Measurements from ENCODE around the gene NEGR1. TPM values are rescaled to one million over a fixed set of nuclear protein-coding genes. Genes with fewer than 3 reads are reported as not detected.

The NEGR1 gene
- total RNA-seq, 4 donors from 2014 or later, result 4.6 to 5.7 (median 5.0) TPM

DNA sequence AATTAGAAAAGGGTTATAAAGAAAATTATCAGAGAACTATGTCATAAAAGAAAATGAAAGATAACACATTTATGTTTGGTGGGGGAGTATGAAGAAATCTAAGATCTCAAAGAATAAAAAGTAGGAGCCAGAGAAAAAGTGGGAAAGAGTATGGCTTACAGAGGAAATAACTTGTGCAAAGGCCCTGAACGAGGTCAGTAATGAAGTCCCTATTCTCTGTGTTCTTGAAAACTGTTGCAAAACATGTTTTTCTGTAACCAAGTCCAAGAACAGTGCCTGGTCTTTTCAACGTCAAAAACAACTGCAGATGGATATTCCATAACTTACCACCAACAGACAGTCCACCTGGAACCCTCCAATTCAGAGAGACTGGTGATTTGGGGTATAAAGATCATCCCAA lies 188.1 kb downstream of the NEGR1 start:
- ATAC-seq (peak; percentile 26 to 60), DNase-seq (no peak)
- no peaks in the 10 kb centered on the region for H3K36me3 ChIP-seq
- H3K27me3 ChIP-seq, result no peaks in the 10 kb centered on the region
- in situ Hi-C loops (cut with MboI; ENCODE audit: low sequenced_read_pairs in 4 of 4) (no loop called here), intact Hi-C loops (cut with DNase I; ENCODE audit: low total_unique reads) (no loop called here)
- TF ChIP-seq, protein P1, sequence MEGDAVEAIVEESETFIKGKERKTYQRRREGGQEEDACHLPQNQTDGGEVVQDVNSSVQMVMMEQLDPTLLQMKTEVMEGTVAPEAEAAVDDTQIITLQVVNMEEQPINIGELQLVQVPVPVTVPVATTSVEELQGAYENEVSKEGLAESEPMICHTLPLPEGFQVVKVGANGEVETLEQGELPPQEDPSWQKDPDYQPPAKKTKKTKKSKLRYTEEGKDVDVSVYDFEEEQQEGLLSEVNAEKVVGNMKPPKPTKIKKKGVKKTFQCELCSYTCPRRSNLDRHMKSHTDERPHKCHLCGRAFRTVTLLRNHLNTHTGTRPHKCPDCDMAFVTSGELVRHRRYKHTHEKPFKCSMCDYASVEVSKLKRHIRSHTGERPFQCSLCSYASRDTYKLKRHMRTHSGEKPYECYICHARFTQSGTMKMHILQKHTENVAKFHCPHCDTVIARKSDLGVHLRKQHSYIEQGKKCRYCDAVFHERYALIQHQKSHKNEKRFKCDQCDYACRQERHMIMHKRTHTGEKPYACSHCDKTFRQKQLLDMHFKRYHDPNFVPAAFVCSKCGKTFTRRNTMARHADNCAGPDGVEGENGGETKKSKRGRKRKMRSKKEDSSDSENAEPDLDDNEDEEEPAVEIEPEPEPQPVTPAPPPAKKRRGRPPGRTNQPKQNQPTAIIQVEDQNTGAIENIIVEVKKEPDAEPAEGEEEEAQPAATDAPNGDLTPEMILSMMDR (IDR thresholded peaks at IDR 0.05 in 4 of 5, conservative IDR thresholded peaks at IDR 0.05 in 1 of 5), result no peak
- TF ChIP-seq POLR2A (IDR thresholded peaks at IDR 0.05), result no peak
- H3K4me3 ChIP-seq, result no peak overlapping the region
- H3K4me1 ChIP-seq, result no peaks in the 10 kb centered on the region
- H3K27ac ChIP-seq, result peak overlapping the region in 1 of 4 donors; percentile 5
- H3K9me3 ChIP-seq, result no peaks in the 10 kb centered on the region

DNA sequence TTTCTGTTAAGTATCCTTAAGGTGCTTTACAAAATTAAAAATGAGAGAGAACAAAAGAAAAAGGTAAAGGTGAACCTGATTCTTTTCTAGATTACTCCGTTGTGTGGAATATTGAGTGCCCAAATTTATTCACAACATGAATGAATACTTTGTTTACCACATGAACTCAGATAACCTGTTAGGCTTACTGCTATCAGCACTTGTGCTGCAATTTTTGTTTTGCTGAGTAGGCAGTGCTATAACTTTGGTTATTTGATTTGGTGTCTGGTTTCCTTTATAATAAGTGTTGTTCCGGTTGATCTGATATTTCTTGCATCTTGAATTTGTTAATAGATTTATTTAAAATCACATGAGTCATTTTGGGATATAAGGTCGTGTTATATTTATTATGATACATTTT lies 195.9 kb downstream of the NEGR1 start:
- H3K27me3 ChIP-seq, result no peaks in the 10 kb centered on the region
- intact Hi-C loops (cut with DNase I; ENCODE audit: low total_unique reads), result no loop called here
- no peak overlapping the region for H3K4me3 ChIP-seq
- no peak for DNase-seq
- no peak for TF ChIP-seq POLR2A (IDR thresholded peaks at IDR 0.05)
- TF ChIP-seq, protein P1 (IDR thresholded peaks at IDR 0.05 in 4 of 5, conservative IDR thresholded peaks at IDR 0.05 in 1 of 5), result no peak
- no peaks in the 10 kb centered on the region for H3K4me1 ChIP-seq
- ATAC-seq, result no peak
- no peaks in the 10 kb centered on the region for H3K9me3 ChIP-seq
- in situ Hi-C loops (cut with MboI; ENCODE audit: low sequenced_read_pairs in 4 of 4), result no loop called here
- H3K36me3 ChIP-seq, result no peaks in the 10 kb centered on the region
- H3K27ac ChIP-seq, result no peak overlapping the region

DNA sequence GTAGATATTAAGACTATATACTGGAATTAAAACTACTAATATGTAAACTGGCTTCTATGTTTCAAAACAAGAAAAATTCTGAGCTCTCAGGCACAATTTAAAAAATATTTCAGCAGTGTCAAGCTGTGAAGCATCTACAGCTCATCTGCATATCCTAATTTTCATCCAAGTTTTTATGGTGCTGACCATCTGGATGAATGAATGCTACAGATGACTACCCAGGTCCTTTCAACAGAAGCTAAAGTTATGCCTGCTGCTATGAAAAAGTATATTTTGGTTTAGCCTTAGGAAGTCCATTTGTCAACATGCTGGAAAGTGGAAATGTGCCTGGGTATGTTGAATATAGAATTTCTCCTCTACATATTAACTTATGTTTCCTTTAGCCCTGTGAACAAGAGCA lies 206.9 kb downstream of the NEGR1 start:
- ATAC-seq (no peak), DNase-seq (no peak)
- in situ Hi-C loops (cut with MboI; ENCODE audit: low sequenced_read_pairs in 4 of 4), result no loop called here
- no peak for TF ChIP-seq POLR2A (IDR thresholded peaks at IDR 0.05)
- TF ChIP-seq, protein P1 (IDR thresholded peaks at IDR 0.05 in 4 of 5, conservative IDR thresholded peaks at IDR 0.05 in 1 of 5), result no peak
- Histone ChIP-seq H3K4me3 (no peak overlapping the region), H3K4me1 (no peaks in the 10 kb centered on the region), H3K36me3 (no peaks in the 10 kb centered on the region), H3K9me3 (no peaks in the 10 kb centered on the region), H3K27ac (no peak overlapping the region), H3K27me3 (no peaks in the 10 kb centered on the region)
- intact Hi-C loops (cut with DNase I; ENCODE audit: low total_unique reads), result no loop called here

- intact Hi-C loops (cut with DNase I; ENCODE audit: low total_unique reads) (no loop called here), in situ Hi-C loops (cut with MboI; ENCODE audit: low sequenced_read_pairs in 4 of 4) (no loop called here)
- no peak for ATAC-seq
- H3K4me3 ChIP-seq, result no peak overlapping the region
- TF ChIP-seq, protein P1 (IDR thresholded peaks at IDR 0.05 in 4 of 5, conservative IDR thresholded peaks at IDR 0.05 in 1 of 5), result no peak
- TF ChIP-seq POLR2A (IDR thresholded peaks at IDR 0.05), result no peak
- DNase-seq, result no peak
- H3K4me1 ChIP-seq, result no peaks in the 10 kb centered on the region
- H3K36me3 ChIP-seq, result no peaks in the 10 kb centered on the region
- H3K9me3 ChIP-seq, result no peaks in the 10 kb centered on the region
- H3K27me3 ChIP-seq, result no peaks in the 10 kb centered on the region
- H3K27ac ChIP-seq, result no peak overlapping the region
These were observed 215.9 kb downstream of the NEGR1 start for GRCh38 chr1:72066431-72066830.
